SK-N-SH treated with all-trans-retinoic acid at 6 μM for 48 hours (cell line): ENCODE data around the gene ZNF503.
A peak's percentile ranks its signal among the peaks of the same experiment; 100 is the strongest.

Experiments used
- ATAC-seq: fragments of 200-7000 bp; cut with Tn5 transposase; 3 replicates; pipeline ENCODE4 v1.9.1; 2020; ENCODE audit warnings: mild to moderate bottlenecking, moderate library complexity
- BACH2 ChIP-seq: fragments of 250-450 bp; sonication (Bioruptor Pico); IDR thresholded peaks from 2 replicates; pipeline ENCODE4 v1.9.0; 2021; ENCODE audit warnings: mild to moderate bottlenecking, borderline replicate concordance
- GLIS3 ChIP-seq: fragments of 250-450 bp; sonication (Bioruptor Pico); IDR thresholded peaks from 2 replicates; pipeline ENCODE4 v1.5.0; 2020; ENCODE audit warnings: mild to moderate bottlenecking, moderate library complexity
- RARB ChIP-seq: fragments of 250-450 bp; sonication (Bioruptor Pico); IDR thresholded peaks from 2 replicates; pipeline ENCODE4 v1.8.0; 2021; ENCODE audit warnings: mild to moderate bottlenecking, moderate library complexity
- SNAI2 ChIP-seq: fragments of 250-450 bp; sonication (Bioruptor Pico); IDR thresholded peaks from 2 replicates; pipeline ENCODE4 v1.5.0; 2020; ENCODE audit warnings: mild to moderate bottlenecking, moderate library complexity
- ZFP3 ChIP-seq: fragments of 250-450 bp; sonication (Bioruptor Pico); IDR thresholded peaks from 2 replicates; pipeline ENCODE4 v1.5.0; 2020; ENCODE audit warnings: mild to moderate bottlenecking, moderate library complexity
- ZFP30 ChIP-seq: fragments of 450-650 bp; formaldehyde crosslinking; IDR thresholded peaks from 2 replicates; pipeline ENCODE4 v1.5.0; 2022; ENCODE audit warnings: mild to moderate bottlenecking, moderate library complexity
- TF ChIP-seq, protein P1 (sequence below): fragments of 250-450 bp; sonication (Bioruptor Pico); IDR thresholded peaks from 2 replicates; pipeline ENCODE4 v1.8.0; 2021; ENCODE audit warnings: low read depth, mild to moderate bottlenecking, moderate library complexity, borderline replicate concordance
- TF ChIP-seq, protein P2 (sequence below): fragments of 250-450 bp; sonication (Bioruptor Pico); IDR thresholded peaks from 2 replicates; pipeline ENCODE4 v1.5.1; 2020; ENCODE audit warnings: low read depth, mild to moderate bottlenecking, moderate library complexity
- TF ChIP-seq, protein P3 (sequence below): fragments of 250-450 bp; sonication (Bioruptor Pico); IDR thresholded peaks from 2 replicates; pipeline ENCODE4 v1.5.1; 2021; ENCODE audit warnings: mild to moderate bottlenecking, moderate library complexity
- TF ChIP-seq, protein P4 (sequence below): fragments of 250-450 bp; sonication (Bioruptor Pico); IDR thresholded peaks from 2 replicates; pipeline ENCODE4 v1.8.0; 2020; ENCODE audit warnings: mild to moderate bottlenecking, moderate library complexity, borderline replicate concordance

ZNF503 gene

DNA sequence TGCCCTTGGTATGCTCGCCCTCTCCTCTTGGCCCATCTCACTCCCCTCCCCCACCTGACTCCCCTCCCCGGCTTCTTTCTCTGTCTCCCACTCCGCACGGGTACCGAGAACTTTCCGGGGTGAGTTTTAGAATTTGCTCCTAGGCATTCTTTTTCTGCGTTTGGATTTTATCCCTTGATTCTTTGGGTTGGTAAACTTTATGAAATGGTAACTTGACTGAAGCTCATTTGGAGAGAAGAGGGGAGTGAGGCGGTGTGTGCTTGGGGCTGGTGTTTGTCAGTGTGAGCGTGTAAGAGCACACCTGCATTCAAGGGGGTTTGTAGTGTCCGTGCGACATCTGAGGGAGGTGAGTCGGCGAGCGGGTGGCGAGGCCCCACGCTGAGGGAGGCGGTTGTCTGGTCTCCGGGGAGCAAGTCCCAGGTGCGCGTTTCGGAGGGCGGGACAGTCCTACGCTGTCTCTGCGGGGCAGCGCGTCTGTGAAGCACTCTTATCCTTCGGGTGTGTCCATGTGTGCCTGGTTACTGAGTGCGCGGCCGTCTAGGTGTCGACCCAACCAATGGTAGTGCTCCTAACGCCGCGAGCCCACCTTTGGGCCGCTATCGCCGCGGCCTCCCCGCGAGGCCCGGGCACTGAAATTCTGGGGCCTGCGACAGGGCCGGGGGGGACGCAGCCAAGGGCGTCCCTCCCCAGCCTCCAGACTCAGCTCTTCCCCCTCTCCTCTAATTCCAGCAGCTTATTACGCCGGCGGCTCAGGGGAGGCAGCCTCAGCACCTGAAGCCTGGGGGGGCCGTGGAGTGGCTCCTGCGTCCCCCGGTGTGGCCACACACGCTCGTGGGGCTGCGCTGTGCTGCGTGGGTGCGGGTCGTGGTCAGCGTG, 2.6 kb upstream of the ZNF503 start:
- ATAC-seq, result peak; percentile 4; the same call in 2 of the 3 replicates
- TF ChIP-seq RARB (CRISPR knock-in tag) (no peak), SNAI2 (CRISPR knock-in tag) (no peak)
- TF ChIP-seq, protein P1, sequence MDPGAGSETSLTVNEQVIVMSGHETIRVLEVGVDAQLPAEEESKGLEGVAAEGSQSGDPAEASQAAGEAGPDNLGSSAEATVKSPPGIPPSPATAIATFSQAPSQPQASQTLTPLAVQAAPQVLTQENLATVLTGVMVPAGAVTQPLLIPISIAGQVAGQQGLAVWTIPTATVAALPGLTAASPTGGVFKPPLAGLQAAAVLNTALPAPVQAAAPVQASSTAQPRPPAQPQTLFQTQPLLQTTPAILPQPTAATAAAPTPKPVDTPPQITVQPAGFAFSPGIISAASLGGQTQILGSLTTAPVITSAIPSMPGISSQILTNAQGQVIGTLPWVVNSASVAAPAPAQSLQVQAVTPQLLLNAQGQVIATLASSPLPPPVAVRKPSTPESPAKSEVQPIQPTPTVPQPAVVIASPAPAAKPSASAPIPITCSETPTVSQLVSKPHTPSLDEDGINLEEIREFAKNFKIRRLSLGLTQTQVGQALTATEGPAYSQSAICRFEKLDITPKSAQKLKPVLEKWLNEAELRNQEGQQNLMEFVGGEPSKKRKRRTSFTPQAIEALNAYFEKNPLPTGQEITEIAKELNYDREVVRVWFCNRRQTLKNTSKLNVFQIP, result no peak
- TF ChIP-seq, protein P2, sequence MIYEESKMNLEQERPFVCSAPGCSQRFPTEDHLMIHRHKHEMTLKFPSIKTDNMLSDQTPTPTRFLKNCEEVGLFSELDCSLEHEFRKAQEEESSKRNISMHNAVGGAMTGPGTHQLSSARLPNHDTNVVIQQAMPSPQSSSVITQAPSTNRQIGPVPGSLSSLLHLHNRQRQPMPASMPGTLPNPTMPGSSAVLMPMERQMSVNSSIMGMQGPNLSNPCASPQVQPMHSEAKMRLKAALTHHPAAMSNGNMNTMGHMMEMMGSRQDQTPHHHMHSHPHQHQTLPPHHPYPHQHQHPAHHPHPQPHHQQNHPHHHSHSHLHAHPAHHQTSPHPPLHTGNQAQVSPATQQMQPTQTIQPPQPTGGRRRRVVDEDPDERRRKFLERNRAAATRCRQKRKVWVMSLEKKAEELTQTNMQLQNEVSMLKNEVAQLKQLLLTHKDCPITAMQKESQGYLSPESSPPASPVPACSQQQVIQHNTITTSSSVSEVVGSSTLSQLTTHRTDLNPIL, result no peak

DNA sequence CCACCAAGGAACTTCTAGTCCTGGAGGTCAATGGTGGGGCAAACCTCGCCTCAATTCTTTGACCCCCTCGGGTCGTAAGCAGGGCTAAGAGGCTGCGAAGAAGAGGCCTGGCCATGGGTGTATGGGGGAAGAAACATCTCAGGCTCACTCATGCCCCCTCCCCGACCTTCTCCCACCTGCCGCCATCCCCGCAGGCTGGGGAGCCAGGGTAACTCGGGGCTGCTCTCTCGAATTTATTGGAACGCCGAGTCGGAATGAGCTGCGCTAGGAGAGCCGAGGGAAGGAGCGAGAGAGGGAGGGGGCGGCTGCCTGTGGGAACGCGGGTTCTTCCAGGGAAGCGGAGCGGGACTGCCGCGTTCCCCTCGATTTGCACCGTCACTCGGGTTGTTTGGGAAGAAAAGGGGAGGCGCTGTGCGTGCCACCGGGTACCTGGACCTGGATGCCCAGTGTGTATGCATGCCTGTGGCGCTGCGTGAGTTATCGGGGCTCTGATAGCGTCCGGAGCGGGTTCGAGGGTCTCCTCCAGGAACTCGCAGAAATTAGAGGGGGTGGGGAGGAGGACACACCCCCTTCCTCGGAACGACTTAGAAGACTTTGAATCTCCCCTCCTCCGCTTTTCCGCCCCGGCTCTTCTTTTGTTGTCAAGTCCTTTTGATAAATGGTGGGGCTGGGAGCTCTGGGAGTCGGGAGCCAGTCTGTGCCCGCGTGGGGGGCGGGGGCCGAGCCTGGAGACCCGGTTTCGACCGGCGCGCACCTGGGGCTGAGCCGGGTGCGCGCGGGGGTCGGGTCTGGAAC, 1.8 kb upstream of the ZNF503 start:
- peak; percentile 12 for ATAC-seq
- TF ChIP-seq ZFP30 (CRISPR knock-in tag) (no peak), ZFP3 (CRISPR knock-in tag) (no peak), RARB (CRISPR knock-in tag) (no peak)
- TF ChIP-seq, protein P3, sequence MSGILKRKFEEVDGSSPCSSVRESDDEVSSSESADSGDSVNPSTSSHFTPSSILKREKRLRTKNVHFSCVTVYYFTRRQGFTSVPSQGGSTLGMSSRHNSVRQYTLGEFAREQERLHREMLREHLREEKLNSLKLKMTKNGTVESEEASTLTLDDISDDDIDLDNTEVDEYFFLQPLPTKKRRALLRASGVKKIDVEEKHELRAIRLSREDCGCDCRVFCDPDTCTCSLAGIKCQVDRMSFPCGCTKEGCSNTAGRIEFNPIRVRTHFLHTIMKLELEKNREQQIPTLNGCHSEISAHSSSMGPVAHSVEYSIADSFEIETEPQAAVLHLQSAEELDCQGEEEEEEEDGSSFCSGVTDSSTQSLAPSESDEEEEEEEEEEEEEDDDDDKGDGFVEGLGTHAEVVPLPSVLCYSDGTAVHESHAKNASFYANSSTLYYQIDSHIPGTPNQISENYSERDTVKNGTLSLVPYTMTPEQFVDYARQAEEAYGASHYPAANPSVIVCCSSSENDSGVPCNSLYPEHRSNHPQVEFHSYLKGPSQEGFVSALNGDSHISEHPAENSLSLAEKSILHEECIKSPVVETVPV (CRISPR knock-in tag), result no peak
- TF ChIP-seq, protein P4, sequence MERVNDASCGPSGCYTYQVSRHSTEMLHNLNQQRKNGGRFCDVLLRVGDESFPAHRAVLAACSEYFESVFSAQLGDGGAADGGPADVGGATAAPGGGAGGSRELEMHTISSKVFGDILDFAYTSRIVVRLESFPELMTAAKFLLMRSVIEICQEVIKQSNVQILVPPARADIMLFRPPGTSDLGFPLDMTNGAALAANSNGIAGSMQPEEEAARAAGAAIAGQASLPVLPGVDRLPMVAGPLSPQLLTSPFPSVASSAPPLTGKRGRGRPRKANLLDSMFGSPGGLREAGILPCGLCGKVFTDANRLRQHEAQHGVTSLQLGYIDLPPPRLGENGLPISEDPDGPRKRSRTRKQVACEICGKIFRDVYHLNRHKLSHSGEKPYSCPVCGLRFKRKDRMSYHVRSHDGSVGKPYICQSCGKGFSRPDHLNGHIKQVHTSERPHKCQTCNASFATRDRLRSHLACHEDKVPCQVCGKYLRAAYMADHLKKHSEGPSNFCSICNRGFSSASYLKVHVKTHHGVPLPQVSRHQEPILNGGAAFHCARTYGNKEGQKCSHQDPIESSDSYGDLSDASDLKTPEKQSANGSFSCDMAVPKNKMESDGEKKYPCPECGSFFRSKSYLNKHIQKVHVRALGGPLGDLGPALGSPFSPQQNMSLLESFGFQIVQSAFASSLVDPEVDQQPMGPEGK (CRISPR knock-in tag), result no peak
- TF ChIP-seq, protein P1, result no peak
- TF ChIP-seq, protein P2, result no peak

DNA sequence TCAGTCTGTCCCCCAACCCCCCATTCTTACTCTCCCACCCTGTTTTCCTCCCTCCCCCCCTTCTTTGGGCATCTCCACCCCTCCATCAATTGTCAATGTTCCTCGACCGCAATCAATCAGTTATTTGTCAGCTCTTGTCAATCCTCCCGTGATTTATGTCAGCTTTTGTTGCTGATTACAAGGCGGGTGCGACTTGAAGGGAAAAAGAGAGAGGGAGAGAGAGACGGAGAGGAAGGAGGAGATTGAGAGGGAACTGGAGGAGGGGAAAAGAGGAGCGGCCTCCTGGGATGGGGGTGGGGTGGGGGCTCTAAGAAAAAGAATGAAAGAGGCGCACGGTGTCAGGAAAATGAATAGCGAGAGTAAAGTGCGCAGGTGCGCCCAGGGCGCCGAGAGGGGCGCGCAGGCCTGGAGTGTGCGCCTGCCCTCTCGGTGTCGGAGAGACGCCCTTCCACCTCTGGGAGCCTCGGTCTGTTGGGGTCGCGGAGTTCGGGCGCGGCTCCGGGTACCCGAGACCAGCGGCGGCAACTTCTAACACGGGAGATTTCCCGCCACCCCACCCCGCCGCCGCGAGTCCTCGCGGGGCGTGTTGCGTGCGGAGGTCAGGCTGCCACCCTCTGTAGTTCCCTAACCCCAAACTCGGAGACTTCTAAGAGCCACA, 1.1 kb upstream of the ZNF503 start:
- peak; percentile 41 for ATAC-seq
- TF ChIP-seq BACH2 (CRISPR knock-in tag), result no peak
- TF ChIP-seq ZFP3 (CRISPR knock-in tag), result no peak
- no peak; the same call in 1 of the 2 replicates for TF ChIP-seq SNAI2 (CRISPR knock-in tag)
- TF ChIP-seq, protein P4 (CRISPR knock-in tag), result 0 out of 2 replicates have a peak, but pooled peaks have one; percentile 19
- no peak for TF ChIP-seq GLIS3 (CRISPR knock-in tag)
